NCI-H1048 (cell line): ENCODE results near the gene HS3ST2.
"Not testable (repeated sequence)": the region's sequence is repeated elsewhere in the genome, so short reads cannot be mapped to it uniquely, and the experiment has no call there.

Experiments used
- DNase-seq: peaks from one replicate; lab custom pipeline; 2025; lab: John Stamatoyannopoulos, UW

The HS3ST2 gene

GRCh38 chr16:22878955-22879354 lies 65.0 kb downstream of the HS3ST2 start:
- no peak for DNase-seq

DNA sequence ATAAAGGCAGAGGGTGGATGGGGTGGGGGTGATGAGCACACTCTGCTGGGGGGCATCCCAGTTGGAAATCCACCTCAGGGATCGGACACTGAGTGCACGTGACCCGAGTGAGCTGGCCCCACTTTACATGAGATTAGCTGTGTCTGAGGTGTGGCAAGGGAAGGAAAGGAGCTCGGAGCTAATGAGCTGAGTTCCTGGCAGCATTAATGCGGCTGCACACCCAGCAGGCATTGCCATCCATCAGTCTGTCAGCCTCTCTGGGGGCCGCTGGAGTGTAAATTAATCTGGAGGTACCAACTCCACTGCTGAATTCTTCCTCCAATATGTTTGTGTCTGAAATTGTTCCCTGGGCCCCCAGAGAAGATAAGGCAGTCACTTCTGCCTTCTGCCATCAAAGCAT lies 65.5 kb downstream of the HS3ST2 start:
- no peak for DNase-seq

GRCh38 chr16:22882981-22883380 lies 69.0 kb downstream of the HS3ST2 start:
- no peak for DNase-seq

- DNase-seq = no peak
Measured at GRCh38 chr16:22885951-22886350, 72.0 kb downstream of the HS3ST2 start.

DNA sequence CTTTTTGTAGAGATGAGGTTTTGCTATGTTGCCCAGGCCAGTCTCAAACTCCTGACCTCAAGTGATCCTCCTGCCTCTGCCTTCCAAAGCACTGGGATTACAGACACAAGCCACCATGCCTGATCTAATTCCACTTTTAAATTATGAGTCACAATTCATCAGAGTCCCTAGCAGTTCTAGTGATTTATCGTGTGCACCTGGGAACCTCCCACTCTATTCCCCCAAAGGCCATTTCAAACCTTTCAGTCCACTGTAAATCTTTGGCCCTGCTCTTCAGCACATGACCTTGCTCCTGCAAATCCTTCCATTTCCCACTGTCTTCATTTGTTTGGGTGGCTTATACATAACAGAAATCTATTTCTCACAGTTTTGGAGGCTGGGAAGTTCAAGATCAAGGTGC lies 73.0 kb downstream of the HS3ST2 start:
- DNase-seq = no peak

GRCh38 chr16:22887445-22887844 lies 73.5 kb downstream of the HS3ST2 start:
- no peak for DNase-seq

GRCh38 chr16:22888791-22889190 lies 74.8 kb downstream of the HS3ST2 start:
- no peak for DNase-seq

GRCh38 chr16:22890976-22891375 lies 77.0 kb downstream of the HS3ST2 start:
- DNase-seq = no peak

- DNase-seq = no peak
Measured at GRCh38 chr16:22897184-22897583, 83.2 kb downstream of the HS3ST2 start.

GRCh38 chr16:22898131-22898530 lies 84.2 kb downstream of the HS3ST2 start:
- no peak for DNase-seq

- DNase-seq = no peak
Measured at GRCh38 chr16:22898874-22899348, 84.9 kb downstream of the HS3ST2 start.

- DNase-seq = not testable (repeated sequence)
Measured at GRCh38 chr16:22899567-22899966, 85.6 kb downstream of the HS3ST2 start.

GRCh38 chr16:22900863-22901262 lies 86.9 kb downstream of the HS3ST2 start:
- no peak for DNase-seq

DNA sequence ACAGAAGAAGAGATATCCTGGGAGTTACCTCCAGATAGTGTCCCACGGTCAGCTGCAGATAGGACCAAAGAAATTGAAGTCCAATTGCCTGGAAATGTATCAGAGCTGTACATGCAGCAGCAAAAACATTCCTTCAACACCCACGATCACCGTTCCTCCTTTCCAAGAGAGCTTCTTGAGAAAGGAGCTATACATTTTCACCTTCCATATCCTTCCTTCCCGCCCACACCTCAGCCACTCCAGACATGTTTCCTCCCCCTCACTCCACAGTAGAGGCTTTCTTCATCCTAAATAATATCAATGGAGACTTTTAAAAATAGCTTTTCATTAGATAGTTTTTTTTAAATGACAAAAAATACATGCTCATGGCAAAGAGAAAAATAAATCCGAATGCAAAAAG lies 87.6 kb downstream of the HS3ST2 start:
- DNase-seq = no peak

GRCh38 chr16:22903716-22904115 lies 89.8 kb downstream of the HS3ST2 start:
- no peak for DNase-seq

DNA sequence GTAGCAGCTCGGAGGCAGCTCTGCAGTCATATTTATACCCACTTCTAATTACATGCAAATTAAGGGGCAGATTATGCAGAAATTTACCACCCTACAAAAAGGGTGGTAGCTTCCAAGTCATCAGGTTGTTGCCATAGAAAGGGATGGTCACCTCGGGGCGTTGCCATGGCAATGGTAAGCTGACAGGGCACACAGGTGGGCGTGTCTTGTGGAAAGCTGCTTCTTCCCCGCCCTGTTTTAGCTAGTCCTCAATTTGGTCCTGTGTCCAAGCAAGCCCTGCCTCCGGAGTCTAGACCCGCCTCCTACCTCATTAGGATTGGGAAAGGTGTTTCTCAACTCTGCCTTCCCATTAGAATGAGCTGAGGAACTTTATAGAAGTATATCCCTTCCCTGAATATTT lies 98.7 kb downstream of the HS3ST2 start:
- DNase-seq = no peak

DNA sequence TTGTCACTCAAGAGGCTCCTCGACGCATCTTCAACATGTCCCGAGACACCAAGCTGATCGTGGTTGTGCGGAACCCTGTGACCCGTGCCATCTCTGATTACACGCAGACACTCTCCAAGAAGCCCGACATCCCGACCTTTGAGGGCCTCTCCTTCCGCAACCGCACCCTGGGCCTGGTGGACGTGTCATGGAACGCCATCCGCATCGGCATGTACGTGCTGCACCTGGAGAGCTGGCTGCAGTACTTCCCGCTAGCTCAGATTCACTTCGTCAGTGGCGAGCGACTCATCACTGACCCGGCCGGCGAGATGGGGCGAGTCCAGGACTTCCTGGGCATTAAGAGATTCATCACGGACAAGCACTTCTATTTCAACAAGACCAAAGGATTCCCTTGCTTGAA lies 101.0 kb downstream of the HS3ST2 start:
- DNase-seq = no peak

- DNase-seq = no peak
Measured at GRCh38 chr16:22923491-22923890, 109.5 kb downstream of the HS3ST2 start.

DNA sequence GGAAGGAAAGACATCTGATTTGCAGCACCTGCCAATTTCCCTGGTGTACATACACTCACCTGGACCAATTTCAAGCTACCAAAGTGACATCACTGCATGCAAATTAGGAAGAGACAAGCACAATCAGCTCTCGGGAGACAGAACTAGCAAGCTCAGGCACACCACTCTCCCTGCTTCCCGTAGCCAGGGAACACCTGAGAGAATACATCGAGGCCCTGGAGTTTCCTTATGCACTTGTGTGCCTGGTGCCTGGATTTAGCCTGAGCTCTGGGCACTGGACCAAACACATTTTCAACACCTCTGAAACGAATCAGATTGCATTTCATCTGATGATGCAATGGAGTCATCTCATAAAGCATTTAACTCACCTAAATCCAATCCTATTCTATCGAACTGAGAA lies 110.5 kb downstream of the HS3ST2 start:
- DNase-seq = no peak

DNA sequence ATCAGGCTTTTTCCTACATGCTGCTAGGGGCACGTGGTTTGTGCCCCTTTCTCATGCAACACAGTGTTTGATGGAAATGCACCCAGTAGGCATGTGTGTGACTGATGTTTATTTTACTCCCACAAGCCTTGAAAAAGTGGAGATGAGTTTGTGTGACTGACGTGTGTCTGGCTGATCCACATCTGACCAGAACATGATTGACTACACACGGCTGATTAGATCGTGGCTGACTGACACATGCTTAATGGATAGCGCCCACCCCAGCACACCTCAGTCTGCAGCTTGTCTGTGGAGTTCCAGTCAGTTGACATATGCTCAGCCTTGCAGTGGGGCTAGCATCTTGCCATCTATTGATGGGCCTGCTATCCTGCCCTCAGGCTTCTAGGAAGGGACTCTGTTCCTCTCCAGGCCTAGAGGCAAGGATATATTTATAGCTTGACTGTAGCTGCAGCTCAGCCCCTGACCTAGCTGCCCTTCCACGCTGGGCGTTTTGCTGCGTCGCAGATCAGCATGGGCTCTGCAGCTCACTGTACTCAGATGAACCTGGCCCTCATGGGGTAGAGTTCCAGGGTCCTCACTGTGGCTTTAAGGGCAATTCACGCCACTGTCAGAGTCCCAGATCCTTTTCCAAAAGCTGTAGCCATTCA lies 112.3 kb downstream of the HS3ST2 start:
- no peak for DNase-seq

GRCh38 chr16:22927306-22927705 lies 113.3 kb downstream of the HS3ST2 start:
- no peak for DNase-seq

DNA sequence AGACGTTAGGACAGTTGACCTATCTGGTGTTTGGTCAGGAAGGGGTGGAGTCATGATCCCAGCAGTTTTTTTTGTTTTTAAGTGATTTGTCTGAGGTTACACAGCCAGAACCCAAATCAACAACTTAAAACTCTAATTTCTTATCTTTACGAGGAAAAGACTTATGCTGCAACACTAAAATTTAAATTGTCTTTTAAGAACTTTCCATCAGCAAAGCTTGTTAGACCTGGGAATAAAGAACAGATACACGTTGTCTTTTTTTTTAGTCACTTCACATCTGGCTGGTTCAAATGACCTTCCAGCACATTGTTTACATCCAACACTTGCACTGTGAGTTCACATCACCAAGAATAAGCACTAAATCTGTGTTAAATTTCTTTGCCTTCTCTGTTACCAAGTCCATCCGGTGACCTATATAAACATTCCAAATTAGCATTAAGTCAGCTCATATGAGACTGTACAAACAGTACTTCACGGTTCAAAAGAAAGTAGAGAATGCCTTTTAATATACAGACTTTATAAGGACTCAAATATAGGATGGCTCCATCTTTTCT lies 115.0 kb downstream of the HS3ST2 start:
- DNase-seq = no peak

GRCh38 chr16:22929461-22929860 lies 115.5 kb downstream of the HS3ST2 start:
- no peak for DNase-seq
